SH-SY5Y (cell line): Measurements from ENCODE around the gene LLGL2.

Experiments
- GATA2 ChIP-seq: IDR thresholded peaks from 2 replicates; pipeline ENCODE4 v1.6.1; 2011; ENCODE audit warnings: mild to moderate bottlenecking, low read depth, low read length
- GATA3 ChIP-seq: IDR thresholded peaks from 2 replicates; pipeline ENCODE4 v1.6.1; 2011; ENCODE audit warnings: low read depth, mild to moderate bottlenecking, low read length, moderate library complexity

GRCh38 chr17:75513641-75514000 lies 11.9 kb upstream of the LLGL2 start:
- TF ChIP-seq GATA2 (no peak), GATA3 (no peak)
